Embryonic facial prominence (tissue), 1 donor: ENCODE measurements around the gene RAPH1.

Experiments used
- DNase-seq: peaks from one replicate; pipeline ENCODE4 v3.0.0-alpha.2; 2016; ENCODE audit errors: extremely low spot score

RAPH1 gene

DNA sequence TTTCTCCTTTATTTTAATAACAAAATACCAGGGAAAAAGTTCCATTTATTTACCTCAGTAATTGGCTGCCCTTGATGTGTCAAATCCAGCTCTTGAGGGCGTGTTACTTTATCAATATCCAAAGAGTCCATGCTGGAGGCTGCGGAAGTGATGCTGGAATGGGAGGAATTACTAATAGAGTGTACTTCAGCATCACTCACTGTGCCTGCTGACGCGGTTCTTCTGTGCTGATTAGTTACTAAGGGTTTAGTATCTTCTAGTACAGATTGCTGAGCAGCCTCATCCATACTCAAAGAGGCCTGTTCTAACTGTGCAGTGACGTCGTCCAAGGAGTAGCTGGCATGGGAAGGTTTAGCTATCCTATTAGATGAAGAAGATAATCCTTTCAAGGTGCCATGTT, 45.6 kb downstream of the RAPH1 start:
- DNase-seq, result no peak

DNA sequence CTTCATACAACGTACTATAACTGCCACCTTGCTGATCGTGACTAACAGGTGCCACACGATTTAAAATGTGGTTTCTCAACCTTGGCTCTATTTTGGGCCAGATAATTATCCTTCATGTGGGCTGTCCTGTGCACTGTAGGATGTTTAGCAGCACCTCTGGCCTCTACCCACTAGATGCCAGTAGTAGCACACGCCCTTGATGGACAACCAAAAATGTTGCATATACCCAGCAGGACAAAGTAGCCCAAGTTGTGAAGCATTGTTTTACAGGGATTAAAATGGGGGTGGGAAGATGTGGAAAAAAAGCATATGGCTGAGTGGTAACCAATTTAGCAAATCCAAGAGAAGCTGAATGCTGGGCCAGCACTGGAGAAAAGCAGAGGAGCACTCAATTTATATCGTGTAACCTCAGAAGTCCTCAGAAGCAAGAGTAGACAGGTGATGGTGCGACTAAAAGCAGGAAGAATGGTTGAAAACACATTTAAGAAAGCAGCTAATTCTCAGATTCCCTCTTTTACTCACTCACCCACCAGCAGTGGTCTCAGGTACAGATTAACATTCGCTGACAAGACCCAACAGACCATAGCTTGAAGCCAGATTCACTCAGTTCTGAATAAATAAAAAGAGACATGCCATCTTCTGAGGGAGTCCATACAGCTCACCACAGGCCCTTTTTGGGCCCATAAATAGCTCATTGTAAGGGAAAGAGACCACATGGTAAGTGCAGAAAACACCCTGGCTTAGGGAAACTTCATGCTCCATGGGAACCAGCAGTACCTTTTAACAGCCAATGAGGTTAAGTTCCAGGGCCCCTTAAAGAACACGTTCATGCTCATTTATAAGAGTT, 50.6 kb downstream of the RAPH1 start:
- DNase-seq, result no peak

DNA sequence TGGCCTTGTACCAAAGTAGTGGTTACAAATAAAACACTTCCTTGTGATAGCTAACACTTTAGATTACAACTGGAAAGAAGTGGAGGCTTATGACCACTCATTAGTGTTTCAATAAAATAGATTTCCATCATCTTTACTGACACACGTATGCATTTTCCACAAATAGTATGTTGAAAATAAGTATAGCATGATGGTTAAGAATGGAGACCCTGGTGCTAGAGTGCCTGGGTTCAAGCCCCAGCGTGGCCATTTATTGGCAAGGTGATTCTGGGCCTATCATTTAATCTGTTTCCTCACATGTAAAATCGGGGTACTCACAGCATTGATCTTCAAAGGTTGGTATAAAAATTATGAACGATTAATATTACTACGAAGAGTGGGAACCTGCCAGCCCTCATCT, 54.5 kb downstream of the RAPH1 start:
- DNase-seq, result no peak

DNA sequence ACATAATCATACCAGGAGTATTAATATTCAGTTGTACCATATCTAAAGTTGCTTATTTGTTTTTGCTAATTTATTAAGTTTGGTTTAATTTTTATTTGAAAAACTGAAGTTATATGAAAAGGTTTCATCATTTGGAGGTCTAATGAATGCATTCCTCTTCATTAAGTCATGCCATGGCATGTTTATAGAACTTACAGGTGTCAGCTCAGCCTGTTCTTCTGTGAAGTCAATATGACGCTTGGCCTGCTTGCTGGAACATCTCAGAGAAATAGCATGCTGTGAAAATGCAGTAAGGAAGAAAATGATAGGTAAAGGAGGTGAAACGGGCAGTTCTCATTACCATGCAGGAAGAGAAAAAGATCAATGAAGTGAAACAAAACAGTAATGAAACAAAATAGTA, 58.2 kb downstream of the RAPH1 start:
- DNase-seq, result no peak

DNA sequence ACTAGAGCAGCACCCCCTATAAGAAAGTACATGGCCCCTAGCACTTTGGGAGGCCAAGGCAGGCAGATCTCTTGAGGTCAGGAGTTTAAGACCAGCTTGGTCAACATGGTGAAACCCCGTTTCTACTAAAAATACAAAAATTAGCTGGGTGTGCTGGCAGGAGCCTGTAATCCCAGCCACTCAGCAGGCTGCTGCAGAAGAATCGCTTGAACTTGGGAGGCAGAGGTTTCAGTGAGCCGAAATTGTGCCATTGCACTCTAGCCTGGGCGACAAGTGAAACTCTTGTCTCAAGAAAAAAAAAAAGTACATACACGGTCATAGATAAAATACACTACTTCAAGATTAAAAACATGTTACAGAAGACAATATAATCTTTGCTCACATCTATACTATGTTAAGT, 63.8 kb downstream of the RAPH1 start:
- DNase-seq, result no peak

DNA sequence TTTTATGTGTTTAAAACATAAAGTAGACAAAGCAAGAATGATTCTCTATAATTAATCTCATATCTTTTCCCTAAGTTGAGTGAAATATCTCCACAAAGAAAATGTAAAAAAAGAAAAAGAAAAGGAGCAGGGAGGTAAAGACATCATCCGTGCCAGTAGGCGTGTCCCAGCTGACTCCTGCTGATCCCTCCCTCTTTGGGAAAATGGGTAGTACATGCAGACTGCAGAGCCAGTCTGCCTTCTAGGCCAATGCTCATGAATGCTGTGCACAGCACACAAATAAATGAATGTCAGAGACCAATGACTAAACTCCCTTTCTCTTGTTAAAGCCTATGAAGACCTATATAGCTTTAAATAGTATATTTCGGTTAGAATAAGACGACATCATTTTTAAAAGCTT, 64.7 kb downstream of the RAPH1 start:
- DNase-seq, result no peak

DNA sequence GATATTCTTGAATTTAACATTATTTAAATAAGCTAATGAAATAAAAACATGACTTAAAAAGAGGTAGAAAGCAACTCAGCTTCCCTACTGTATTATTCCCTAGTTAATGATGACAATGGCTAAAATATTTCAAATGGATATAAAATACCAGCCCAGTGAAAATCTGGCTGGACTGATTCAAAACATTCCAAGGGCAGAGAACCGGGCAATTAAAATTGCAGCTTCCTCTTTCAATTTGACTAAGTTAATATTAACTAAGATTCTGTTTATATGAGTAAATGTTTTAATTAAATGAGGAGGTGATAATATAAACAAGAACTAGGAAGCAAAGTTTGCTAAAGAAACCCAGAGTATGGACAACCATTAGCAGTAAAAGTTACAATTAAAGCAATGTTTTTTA, 65.6 kb downstream of the RAPH1 start:
- DNase-seq, result no peak

DNA sequence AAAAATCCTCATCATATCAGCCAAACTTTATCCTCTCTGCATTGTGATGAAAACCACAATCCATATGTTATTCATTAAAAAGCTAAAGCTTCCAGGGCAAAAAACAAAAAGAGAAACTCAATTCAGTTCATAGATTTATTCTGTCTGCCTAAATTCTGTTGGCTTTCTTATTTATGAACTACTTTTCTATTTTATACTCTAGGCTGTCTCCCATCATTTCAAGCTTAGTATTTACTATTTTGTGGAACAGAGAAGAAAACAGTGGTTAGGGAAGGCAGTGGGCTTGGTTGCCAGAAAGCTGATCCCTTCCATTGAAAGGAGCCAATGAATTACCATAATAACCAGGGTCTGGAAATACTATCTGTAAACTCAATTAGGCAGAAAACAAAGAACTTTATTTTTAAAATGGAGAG, 71.8 kb downstream of the RAPH1 start:
- DNase-seq, result peak; percentile 55

DNA sequence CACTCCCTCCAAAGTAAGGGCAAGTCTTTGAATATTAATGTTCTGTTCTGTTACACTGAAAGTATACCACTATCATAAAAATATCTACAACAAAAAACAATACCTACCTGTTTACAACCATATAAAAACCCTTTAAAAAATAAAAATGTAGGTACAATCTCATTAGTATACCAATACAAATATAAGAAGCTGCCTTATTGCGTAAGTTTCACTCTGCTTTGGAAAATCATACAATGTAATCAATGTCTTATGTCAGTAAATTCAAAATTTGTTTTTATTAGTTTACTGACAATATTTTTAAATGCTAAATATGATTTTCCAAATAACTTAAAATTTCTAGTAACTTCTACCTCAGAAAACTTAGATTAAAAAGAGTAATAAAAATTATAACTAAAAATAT, 72.8 kb downstream of the RAPH1 start:
- DNase-seq, result no peak

DNA sequence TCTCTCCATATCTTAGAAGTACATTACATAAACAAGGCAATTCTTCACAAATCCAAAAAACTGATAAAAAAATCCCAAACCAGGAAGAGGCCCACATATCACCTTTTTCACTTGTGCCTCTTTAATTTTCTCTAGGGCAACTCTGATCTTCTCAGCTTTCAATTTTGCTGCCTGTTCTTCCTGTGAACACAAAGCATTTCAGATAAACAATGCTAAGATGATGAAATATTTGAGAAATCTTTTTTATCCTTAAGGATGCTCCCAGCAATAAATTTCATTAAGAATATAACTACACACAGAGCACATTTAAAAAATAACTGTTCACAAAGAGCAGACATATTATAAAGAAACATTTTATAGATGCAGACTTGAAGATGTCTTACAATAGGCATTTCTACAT, 73.4 kb downstream of the RAPH1 start:
- no peak for DNase-seq

DNA sequence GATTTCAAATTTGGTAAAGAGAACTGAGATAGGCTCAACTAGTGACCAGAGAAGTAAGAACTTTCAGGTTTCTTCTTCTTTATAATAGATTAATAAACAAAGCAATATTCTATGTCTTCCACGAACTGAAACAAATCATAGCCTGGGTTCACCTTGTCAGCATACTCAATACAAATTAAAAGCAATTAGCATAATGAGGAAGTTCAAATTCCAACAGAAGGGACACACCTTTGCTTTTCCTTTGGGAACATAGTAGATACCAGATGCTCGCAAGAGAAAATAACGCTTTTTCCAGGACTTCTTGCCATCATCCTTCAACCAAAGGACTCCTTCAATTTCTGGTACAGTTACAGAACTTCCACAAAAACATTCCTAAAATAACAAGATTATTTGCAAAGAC, 79.9 kb downstream of the RAPH1 start:
- no peak for DNase-seq

DNA sequence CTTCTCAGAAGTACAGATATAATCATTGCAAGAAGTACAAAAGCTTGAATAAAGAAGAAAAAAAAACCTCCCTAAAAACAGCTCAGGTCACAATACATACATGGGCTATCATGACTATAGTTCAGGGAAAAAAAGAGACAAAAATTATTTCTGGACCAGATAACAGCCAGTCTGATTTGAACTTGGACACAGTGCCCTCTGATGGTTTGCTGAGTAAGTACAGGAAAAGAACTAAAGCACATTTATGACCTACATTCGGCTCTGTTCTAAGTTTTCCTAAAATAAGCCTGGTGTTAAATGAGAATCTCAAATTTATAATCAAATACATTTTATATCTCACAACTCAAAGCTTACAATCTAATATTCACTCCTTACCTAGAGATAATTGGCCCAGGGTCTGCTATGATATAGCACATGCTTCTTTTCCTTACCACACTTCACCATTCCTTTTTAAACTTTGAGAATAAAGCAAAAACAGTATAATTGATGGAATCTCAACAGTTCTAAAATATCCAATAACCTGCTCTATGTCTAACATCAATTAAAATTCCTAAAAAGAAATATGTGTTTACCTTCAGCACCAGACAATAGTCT, 81.1 kb downstream of the RAPH1 start:
- DNase-seq, result peak; percentile 71

DNA sequence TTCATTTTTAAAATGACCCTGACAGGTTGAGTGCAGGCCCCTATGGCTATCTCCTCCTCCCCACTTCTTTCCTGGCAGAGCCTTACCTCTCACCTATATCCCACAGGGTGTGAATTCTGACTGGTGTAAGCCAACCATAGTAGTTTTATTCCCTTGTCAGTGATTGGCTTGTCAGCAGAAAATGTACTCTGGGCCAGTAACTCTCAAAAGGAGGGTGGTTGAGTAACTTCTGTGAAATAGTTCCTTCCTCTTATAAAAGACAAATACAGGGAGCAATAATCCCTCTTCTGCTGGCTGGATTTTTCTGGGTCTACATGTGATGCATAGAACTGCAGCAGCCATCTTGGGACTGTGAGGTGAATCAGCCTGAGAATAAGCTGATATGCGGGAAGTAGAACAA, 83.4 kb downstream of the RAPH1 start:
- DNase-seq, result no peak

DNA sequence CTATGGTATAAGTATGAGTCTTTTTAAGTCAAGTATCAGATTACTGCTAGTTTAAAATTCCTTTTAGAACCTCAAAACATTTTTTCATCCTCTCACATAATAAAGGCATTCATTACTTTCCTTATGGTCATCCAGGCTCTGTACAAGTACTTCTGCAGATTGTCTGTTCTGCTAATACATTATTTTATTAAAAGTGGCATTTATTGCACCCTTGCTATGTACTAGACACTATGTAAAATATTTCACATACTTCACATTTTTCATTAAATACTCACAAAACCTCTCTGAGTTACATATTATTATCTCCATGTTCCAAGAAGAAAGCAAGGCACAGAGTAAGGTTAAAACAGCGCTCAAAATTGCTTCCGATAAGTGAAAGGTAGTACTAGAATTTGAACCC, 84.1 kb downstream of the RAPH1 start:
- DNase-seq, result no peak

DNA sequence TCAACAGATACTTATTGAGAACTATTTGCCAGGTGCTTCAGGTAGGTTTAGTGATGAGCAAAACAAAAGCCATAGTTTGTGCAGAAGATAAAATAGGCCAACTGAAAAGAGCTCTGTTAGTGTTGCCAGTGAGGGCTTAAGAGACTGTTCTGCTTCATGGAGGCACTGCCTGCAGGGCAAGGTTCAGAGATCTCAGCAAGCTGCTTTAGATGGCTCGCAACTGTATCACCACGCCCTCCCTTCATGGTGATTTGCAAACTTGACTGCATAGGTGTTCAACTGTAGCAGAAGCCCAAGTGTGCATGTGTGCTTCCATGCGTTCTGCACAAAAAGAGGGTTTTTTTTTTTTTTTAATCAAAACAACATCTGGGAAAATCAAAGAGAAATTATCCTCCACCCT, 84.5 kb downstream of the RAPH1 start:
- no peak for DNase-seq

DNA sequence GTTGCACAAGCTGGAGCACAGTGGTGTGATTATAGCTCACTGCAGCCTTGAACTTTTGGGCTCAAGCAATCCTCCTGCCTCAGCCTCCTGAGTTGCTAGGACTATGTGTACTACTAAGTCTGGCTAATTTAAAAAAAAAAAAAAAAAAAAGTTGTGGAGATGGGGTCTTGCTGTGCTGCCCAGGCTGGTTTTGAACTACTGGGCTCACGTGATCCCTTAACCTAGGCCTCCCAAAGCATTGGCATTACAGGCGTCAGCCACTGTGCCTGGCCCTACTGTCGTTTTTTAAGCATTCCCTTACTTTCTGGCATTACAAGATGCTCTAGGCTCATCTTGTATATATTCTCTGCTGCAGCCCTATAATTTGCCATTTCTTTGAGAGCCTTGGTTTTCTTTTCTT, 88.3 kb downstream of the RAPH1 start:
- no peak for DNase-seq

DNA sequence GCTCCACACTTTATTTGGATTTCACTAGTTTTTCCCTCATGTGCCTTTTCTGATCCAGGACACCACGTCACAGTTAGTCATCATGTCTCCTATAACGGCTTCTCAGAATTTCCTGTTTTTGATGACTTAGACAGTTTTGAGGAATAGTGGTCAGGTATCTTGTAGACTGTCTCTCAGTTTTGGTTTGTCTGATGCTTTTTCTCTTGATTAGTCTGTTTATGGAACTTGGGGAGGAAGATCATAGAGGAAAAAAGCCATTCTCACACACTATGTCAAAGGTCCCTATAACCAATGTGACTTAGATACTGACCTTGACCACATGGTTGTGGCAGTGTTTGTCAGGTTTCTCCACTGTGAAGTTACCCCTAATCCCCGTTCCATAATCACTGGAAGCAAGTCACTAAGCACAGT, 89.0 kb downstream of the RAPH1 start:
- DNase-seq, result no peak

DNA sequence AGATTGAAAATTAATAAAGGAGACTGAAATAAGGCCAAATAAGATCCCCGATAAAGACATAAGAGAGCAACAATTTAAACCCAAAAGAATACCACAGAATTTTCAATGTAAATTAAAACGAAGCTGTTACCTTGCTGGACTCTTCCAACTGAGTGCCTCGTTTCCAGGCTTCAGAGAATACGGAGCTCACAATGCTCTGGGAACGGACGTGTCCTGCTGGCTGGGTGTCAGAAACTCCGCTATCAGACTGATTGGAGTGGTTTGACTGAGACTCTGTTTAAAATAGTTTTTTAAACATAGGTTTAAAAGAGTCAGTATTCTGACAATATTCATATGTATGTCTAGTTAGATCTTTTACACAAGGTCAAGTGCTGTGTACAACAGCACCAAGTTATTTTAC, 90.4 kb downstream of the RAPH1 start:
- no peak for DNase-seq

DNA sequence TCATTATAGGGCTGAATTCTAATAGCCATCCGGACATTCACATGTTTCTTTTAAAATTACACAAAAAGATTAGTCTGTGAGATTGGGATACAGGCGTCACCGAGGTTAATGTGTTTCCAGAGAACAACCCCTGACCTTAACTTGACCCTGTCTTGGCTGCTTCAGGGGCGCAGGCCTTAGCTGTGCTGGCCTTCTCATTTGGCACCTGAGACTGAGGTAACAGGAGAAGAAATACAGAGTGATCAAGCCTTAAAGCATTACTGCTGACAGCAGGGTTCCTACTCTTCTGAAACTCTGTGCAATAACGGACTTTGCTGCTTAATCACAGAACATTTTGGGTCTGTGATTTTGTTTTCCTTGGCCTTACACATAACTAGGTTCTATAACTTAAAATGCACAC, 92.6 kb downstream of the RAPH1 start:
- DNase-seq, result no peak

DNA sequence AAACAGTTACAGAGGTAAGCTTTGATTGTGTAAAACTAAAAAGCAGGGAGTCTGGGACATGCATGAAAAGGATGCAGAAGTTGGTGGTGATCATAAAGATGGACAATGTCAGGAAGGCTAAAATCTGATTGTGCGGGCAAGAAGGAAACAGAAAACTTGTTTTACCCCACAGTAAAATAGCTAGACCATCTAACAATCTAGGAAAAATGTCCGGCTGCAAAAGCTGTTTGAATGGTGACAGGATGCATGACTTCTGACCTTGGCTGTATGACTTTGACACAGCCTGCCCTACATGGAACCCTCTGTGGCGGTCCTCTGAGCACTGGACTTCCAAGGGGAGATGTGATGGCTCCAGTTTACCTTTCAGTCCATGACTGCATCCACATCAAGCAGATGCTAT, 93.6 kb downstream of the RAPH1 start:
- no peak for DNase-seq

DNA sequence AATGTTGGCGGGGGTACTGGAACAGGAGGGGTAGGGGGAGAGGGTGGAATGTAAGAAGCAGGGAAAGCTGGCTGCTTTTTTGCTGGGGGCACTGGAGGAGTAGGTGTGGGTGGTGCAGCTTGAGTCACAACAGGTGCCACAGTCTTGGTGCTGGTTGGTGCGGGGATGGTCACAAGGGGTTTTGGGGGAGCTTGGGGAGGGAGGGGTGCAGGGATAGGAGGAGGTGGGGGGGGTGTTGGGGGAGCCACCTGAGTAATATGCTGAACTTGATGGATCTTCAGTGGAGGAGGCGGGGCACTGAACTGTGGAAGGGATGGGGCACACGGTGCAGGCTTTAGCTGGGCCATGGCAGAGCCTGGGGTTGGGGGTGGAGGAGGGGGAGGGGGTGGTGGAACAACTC, 94.4 kb downstream of the RAPH1 start:
- DNase-seq, result no peak

DNA sequence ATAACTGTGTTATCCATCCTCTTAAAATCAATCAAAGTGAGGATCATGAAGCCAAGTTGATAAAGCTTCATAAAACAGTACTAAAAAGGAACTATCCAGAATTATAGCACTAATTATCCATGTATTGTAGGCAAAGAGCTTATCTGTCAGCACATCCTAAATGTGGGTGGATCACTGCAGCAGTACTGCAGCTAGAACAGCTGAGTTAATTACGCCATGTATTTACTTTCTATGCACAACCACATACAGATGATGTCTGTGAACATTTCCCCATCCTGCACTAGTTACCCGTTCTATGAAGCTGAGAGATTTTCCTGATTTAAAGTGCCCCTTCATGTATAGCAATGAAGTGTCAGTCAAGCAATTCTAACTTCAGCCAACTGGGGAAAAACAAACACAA, 96.6 kb downstream of the RAPH1 start:
- no peak for DNase-seq

DNA sequence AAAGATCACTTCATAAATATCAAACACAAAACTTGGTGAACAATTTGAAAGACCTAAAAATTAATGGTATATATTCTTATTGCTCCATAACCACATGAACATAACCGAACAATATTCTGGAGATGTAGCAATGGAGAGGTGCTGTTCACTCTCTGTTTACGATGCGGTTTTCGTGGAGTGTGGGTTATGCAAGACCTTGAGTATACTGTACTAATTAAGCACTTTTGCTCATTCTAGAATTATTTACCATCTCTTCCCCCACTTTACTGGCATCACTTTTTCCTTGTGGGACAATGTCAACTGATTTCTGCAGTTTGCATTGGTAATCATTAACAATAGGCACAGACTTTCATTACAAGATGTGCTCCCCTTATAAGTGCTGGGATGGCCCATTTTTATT, 97.6 kb downstream of the RAPH1 start:
- no peak for DNase-seq

DNA sequence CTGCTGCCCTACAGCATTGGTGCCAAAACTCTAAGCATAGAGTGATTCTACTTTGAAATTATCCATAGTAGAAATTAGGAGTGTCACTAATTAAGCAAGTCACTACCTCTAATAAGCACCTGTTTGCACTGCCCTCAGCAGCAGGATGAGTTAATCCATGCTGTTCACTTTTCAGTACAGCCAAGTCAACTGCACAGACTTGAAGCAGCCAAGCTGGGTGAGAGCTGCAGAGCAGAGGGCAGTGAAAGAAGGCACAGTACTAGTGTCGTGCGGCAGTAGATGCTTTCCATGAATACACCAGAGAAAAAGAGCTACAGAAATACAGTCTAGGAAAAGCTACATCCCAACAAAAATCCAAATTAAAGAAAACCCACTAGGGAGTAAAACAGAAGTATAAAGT, 98.6 kb downstream of the RAPH1 start:
- DNase-seq, result no peak
